ENCODE measurements around the gene RPA1. TPM values are rescaled to one million over a fixed set of nuclear protein-coding genes. Genes with fewer than 3 reads are reported as not detected.

The RPA1 gene
- total RNA-seq, 1 experiment from 2014 or later, result 158 TPM

GRCh38 chr17:1787301-1787902 lies 42.4 kb upstream of the RPA1 start (continued):
- no peak for TF ChIP-seq E2F4 (CRISPR knock-in tag; IDR thresholded peaks at IDR 0.05; ENCODE audit: borderline replicate concordance, low read depth)
- no peak for TF ChIP-seq KAT7 (CRISPR knock-in tag; IDR thresholded peaks at IDR 0.05; ENCODE audit: borderline replicate concordance)
- TF ChIP-seq JAZF1 (CRISPR knock-in tag; IDR thresholded peaks at IDR 0.05), result no peak
- TF ChIP-seq PRRX2 (CRISPR knock-in tag; IDR thresholded peaks at IDR 0.05), result no peak
- TF ChIP-seq ZNF425 (CRISPR knock-in tag; conservative IDR thresholded peaks at IDR 0.05), result no peak
- TF ChIP-seq ZSCAN18 (CRISPR knock-in tag; IDR thresholded peaks at IDR 0.05), result no peak

GRCh38 chr17:1789936-1790335 lies 39.9 kb upstream of the RPA1 start:
- DNase-seq (ENCODE audit: low spot score) (no peak), ATAC-seq (no peak)
- Mint-ChIP-seq H3K9me3 (no peaks in the 10 kb centered on the region), H3K27ac (no peak overlapping the region), H3K4me1 (no peaks in the 10 kb centered on the region), H3K27me3 (ENCODE audit: low read depth) (no peaks in the 10 kb centered on the region), H3K4me3 (no peak overlapping the region), H3K36me3 (peaks cover 28% of the 10 kb centered on the region)
- ChIA-PET POLR2A (no interaction called here), CTCF (interaction anchor here (0.6 kb wide), 1 partner anchor 120 kb away, joined by 3 read pairs; no protein-coding TSS in a partner anchor)
- TF ChIP-seq ESRRA (CRISPR knock-in tag; IDR thresholded peaks at IDR 0.05; ENCODE audit: borderline replicate concordance) (no peak), RELA (CRISPR knock-in tag; IDR thresholded peaks at IDR 0.05; ENCODE audit: borderline replicate concordance) (no peak), PRDM15 (CRISPR knock-in tag; IDR thresholded peaks at IDR 0.05) (no peak), NR3C1 (CRISPR knock-in tag; conservative IDR thresholded peaks at IDR 0.05; ENCODE audit: low read depth) (no peak), IRF1 (CRISPR knock-in tag; IDR thresholded peaks at IDR 0.05) (no peak), E2F5 (CRISPR knock-in tag; IDR thresholded peaks at IDR 0.05) (no peak), GTF2I (CRISPR knock-in tag; conservative IDR thresholded peaks at IDR 0.05) (no peak), IRF2 (CRISPR knock-in tag; IDR thresholded peaks at IDR 0.05; ENCODE audit: borderline replicate concordance, low read depth) (no peak), AR (CRISPR knock-in tag; IDR thresholded peaks at IDR 0.05) (no peak), SMAD3 (CRISPR knock-in tag; IDR thresholded peaks at IDR 0.05; ENCODE audit: borderline replicate concordance) (no peak), CREM (CRISPR knock-in tag; IDR thresholded peaks at IDR 0.05) (no peak), ZNF532 (CRISPR knock-in tag; IDR thresholded peaks at IDR 0.05; ENCODE audit: borderline replicate concordance) (no peak)

All from WTC11 (cell line).